ENCODE data around the gene NRP1.
A peak's percentile ranks its signal among the peaks of the same experiment; 100 is the strongest.

Gene NRP1

DNA sequence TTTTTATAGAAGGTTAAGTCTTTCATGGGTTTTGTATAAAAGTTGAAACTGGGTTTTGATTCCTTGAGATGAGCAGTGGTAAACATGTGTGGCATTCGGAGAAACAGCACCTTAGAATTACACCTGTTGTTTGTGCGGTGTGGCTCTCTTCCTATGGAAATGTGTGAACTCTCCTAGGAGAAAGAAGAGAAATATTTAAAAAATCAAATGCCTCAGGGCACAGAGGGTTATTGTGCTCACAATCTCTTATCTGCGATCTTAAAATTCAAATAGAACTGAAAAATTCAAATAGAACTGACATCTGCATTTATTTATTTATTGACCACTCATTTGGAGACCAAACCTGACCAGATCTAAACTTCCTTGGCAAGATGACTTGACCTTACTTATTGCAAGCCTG is 18.1 kb upstream of the NRP1 start:
- Histone ChIP-seq H3K27ac (no peak overlapping the region), H3K4me3 (no peak overlapping the region)

DNA sequence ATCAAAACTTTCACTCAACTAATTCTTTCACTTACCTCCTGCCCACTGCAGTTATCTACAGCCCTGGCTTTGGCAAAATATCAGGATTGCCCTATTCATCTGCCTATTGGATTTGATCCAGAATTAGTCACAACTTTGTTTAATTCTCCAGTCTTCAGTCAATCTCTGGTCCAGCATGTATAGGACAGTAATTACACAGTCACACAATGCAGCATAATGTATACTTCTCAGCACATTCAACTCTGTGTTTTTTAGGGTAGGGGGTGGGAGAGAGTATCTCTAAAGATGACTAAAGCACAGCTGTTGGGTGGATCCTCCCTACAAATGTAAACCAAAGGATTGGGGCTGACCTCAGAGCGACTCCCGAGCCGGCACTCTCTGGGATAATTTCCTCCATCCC is 17.7 kb upstream of the NRP1 start:
- Histone ChIP-seq H3K27ac (no peak overlapping the region), H3K4me3 (no peak overlapping the region)

DNA sequence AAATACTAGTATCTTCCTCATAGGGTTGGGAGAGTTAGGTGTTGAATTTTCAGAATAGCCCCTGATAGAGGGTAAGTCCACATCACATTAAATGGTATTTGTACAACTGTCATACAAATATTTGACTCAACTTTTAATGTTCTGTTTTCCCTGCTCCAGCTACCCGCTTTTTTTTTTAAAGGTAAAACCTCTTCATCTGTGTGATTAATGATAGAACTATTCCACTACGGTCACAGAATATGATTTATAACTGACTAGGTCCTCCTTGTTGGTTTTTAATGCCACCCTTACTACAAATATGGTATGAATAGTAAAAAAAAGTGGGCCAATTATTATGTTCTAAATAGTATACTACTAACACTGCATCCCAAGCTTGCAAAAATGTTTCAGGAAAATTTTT is 15.6 kb upstream of the NRP1 start:
- Histone ChIP-seq H3K4me3 (no peak overlapping the region), H3K27ac (no peak overlapping the region)

DNA sequence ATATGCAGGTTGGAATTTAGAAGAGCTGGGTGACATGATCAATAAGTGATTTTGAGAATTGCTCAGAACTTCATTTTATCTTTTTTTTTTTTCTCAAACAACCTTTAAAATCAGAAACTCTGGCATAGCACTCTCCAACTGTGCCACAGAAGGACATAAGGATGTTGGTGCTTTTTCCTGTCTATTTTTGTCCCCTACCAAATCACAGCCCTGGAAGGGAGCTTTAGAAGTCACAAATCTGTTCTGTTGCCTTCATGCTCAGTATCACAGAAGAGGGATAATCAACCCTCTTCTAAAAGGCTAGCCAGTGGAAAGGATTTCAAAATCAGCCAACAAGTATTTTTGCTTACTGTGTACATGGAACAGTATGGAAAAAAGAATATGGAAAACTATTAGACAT is 14.8 kb upstream of the NRP1 start:
- no peak overlapping the region for H3K4me3 ChIP-seq
- H3K27ac ChIP-seq: no peak overlapping the region

DNA sequence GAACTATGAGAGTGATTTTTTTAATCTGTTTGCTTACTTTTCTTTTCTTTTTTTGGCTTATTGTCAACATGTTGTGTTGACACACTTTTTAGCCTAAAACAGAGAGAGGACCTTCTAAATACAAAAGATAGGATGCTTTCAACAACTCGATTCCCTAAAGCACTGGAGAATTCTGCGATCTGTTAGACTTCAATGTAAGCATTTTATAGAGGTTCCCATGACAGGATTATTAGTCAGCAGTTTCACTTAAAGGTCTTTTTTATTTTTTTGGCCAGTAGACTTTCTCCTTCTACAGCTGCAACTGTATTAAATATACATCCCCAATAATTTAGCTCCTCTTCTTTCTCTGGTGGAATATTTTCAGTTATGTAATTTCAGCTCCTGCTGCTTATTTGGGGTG is 12.7 kb upstream of the NRP1 start:
- Histone ChIP-seq H3K4me3 (no peak overlapping the region), H3K27ac (no peak overlapping the region)

DNA sequence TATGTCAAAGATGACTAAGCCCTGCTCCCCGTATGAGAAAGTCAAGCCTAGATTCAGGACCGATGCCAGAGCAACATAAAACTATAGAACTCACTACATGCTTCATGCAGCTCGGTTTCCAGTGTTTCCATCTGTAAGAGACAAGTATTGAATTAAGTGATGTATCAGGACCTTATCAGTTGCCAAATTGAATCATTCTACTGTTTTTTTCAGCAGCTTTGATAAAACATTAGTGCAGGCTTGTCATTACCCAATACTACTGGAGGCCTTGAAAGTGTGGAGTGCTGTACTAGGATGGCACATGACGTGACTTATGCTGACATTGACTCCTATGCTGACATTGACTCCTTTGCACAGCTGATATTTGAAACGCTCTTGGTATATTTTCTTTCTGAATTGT is 10.8 kb upstream of the NRP1 start:
- Histone ChIP-seq H3K27ac (no peak overlapping the region), H3K4me3 (no peak overlapping the region)

DNA sequence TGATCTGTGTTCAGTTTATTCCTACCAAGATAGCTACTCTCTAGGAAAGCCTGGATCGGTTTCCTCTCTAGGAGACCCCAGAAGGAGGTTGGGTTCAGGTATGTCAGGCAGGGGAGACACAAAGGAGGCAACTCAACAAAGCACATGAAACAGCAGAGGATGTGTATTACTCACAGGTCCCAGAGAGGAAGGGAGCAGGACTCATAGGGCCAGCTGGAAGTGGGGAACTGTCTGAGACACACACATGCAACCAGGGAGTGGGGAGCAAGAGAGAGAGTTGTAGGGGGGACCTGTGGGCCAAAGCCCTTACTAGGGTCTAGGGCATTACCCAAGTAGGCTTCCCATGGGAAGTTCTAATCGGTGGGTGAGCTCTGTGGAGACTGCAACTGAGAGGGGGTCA is 10.2 kb upstream of the NRP1 start:
- Histone ChIP-seq H3K4me3 (no peak overlapping the region), H3K27ac (no peak overlapping the region)

DNA sequence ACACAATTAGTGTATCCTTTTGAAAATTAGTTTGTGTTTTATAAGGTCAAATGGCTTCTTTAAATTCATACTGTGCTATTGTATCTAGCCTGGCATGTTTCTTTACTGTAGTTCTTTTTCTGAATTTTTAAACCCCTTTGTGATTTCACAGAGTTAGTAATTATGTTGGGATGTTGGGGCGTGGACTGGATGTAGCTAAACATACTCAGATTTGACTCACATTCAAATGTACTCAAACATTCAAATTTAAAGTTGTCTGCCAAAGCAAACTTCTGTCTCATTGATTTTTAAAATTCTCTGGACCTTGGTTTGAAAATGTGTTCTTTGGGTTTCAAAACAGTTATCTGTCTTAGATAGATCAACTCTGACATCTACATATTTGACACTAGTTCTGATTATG is 7.2 kb upstream of the NRP1 start:
- H3K4me3 ChIP-seq: no peak overlapping the region
- H3K27ac ChIP-seq: no peak overlapping the region

DNA sequence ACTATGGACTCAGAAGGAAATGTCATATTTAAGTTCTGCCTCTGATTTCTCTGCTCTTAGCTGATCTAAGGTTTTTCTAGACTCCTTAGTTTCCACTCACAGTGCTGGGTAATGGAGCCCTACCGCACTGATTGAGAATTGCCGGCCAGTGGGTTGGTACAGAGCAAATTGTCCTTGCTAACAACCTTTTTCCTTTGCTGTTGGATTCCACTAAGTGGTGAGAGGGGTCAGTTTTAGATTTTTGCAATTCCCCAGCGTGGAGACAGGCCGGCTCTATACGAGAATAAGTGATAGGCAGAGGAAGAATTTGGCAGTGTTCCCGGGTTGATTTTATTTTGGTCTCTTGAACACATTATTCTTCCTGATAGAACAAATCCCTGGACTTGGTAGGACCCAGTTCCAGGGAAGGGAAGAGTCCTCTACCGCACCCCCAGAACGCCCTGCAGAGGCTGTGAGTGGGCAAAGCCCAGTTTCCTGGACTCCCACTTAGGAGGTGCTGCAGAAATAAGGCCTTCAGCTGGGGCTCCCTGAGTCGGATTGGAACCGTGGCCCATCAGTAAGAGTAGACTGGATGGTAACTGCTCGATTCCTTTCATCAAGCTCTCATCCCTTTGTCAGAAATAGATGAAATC is 3.0 kb upstream of the NRP1 start:
- H3K4me3 ChIP-seq: peak overlapping the region in 5 of 7 experiments; percentile 48 to 74 (median 72)
- peak overlapping the region in 18 of 21 experiments; percentile 86 to 99 (median 94) for H3K27ac ChIP-seq

DNA sequence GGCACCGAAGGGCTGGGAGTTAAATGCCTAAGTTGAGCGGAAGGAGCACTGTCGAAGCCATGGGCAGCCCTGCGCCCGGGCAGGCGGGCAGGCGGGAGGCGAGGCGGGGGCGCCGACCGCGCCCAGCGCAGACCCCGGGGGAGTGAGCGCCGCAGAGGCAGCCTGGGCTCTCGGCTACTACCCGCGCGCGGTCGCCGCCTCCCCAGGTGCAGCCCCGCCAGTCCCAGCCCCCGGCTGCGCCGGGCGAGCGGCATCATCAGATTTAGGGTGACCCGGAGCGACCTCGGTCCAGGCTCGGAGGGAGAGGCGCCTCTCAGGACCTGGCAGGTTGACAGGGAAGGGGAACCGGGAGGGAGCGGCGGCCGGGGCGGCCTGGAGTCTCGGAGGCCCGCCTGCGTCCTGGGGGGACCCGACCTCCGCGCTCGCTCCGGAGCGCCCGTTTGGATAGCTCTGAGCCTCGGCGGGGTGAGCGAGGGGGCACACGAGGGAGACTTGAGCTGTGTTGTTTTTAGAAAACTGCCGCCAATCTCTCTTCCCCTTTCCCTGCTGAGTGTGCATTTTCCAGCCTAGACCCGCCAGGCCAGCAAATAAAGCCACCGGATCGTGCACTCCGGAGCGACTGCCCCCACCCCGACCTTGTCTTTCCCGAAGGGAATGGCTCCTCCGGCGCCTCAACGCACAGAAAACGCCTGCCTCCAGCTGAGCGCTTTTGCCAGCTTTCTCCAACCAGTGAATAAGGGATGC is 2.3 kb upstream of the NRP1 start:
- H3K4me3 ChIP-seq: peak overlapping the region; percentile 48 to 74 (median 70)
- peak overlapping the region in 20 of 21 experiments; percentile 86 to 99 (median 94) for H3K27ac ChIP-seq

DNA sequence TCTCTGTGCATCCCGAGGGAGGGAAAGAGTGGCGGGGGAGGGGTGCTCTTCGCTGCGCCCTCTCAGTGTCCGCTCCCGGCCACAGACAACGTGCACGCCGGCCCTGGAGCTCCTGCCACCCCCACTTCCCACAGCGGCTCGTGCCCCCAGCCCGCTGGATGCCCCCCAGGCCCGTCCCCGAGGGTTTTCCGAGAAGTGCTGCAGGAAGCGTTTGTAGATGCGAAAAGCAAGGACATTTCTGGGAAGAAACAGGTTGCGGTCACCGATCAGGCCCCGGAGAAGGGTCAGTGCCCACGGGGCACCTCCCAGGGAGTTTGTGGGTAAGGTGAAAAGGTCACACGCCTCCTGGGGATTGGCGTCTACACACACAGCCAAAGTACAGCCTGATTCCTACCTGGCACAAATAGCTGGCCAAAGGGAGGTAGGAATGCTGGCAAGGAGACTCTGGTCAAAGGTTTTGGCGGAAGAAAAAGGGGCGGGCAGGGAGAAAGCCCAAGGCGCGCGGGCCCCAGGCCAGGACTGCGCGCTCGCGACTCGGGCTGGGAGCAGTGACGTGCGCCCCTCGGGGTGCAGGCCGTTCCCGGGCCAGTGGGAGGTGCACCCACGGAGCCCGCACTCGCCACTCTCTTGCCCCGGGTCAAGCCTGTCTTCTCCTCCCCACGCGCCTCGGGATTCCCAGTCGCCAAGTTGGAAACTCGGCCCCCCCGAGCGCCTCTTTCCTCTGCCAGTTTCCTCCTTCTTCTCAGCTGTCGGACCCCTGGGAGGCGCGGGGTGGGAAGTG is 1.5 kb upstream of the NRP1 start:
- peak overlapping the region; percentile 48 to 74 (median 70) for H3K4me3 ChIP-seq
- peak overlapping the region; percentile 45 to 99 (median 94) for H3K27ac ChIP-seq

DNA sequence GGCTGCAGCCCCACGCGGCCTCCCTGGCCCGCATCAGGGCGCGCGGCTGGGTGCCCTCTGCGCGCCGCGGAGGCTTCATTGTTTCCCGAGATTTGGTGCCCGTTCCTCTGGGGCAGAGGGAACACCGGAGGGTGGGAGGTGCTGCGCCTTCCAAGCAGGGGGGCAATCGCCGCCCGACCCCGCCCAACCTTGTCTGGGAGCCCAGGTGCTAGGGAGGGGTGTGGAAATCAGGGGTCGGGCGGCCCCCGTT is 1.0 kb upstream of the NRP1 start:
- Histone ChIP-seq H3K4me3 (peak overlapping the region; percentile 48 to 74 (median 70)), H3K27ac (peak overlapping the region; percentile 45 to 99 (median 94))

DNA sequence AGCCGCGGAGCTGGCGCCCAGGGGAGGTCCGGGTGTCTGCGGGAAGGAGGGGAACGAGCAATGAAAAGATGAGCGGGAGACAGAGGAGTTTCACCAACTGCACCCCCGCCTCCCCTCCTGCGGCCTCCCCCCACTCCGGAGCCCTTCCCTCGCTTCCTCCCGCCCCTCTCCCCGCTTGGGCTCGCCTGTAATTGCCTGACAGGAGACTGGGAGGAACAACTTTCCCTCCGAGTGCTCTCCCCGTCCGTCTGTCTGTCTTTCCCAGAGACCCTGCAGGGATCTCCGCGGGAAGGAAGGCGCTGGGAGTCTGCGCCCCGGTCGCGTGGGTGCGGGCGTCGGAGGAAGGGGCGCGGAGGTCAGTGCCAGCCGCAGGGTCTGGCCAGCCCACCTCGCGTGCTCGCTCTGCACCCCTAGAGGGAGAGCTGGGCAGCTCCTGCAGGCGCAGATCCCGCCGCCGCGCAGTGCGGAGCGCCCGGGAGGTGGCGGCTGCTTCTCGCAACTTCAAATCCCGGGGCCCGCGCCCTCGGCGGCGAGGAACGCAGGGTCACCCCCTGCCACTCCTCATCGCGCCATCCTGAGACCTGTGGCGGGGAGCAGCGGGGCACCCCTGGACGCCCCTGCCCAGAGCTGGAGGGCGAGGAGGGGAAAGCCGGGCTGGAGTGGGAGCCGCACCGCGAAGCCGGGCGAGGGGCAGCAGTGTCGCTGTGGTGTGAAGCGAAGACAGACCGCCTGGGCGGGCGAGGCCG is 511 bp upstream of the NRP1 start:
- H3K27ac ChIP-seq: peak overlapping the region; percentile 45 to 99 (median 94)
- H3K4me3 ChIP-seq: peak overlapping the region; percentile 48 to 74 (median 70)

DNA sequence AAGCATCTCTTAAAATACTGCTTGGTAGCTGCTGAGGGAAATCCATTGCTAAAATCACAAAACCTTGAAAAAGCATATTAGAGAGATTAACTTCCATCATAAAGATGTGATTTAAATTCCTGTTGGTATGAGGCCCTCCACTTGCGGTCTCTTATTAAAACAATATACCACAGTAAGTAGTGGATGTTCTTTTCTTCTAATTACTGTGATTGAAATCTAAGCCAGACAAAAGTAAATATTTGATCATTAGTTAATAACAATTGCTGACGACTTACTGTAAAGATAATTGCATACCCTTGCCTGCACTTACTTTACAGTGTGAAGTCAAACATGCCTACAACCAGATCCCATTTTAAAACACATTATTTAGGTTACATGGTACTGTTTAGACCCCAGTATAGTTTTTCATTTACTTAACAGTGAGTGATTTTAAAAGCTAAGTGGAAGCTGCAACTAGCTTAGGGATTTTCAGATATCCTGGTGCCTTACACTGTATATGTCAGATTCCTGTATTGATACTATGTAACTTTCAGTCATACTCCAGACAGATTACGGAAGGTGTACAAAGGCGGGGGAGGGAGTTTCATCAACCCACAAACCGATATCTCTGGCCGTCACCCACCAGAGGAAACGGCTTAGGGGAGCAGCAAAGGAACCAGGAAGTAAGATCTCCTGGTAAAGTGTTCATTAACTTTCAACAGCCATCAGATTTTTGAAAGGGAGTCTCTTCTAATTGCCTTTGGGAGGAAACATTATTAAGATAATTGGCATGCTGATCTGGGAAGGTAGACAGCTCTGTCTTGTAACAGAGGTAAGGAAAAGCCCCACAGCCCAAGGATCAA is 986 bp downstream of the NRP1 start:
- H3K4me3 ChIP-seq: peak overlapping the region; percentile 48 to 74 (median 70)
- peak overlapping the region; percentile 82 to 99 (median 94) for H3K27ac ChIP-seq

DNA sequence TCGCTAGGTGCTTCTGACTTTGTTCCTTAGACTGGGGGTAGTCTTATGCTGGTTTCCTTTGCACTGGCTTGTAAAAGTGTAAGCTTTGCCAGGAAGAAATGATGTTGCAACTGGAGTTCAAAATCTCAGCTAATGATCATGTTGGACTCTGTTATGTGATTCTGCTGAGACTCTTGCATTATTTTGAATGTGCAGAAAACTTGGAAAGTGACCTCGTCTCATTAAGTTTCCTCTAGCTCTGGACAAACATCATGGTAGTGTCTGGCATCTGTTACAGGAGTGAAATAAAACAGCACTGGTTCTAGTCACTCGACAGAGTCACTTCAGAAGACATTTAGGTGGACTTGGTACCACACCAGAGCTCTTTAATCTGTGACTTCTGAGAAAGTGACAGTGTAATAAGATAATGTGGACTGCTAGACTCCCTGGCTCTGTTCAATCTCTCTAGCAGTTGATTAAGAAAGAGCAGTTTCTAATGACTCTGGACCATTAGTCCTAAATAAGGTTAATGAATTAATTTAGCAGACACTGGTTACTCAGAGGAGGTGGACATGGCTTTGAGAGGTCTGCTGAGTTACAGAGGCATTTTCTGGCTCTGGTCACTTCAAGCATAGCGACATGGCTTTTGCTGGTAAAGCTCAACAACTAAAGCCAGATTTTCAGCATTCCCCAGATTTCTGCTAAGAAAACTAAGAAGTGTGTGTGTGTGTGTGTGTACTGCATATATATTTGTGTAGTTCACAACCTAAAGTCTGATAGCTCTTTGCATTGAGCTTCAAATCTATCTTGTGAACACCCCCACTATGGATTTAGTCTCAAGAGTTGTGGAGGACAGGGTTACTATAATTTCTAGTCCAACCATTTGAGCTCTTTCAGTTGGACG is 2.0 kb downstream of the NRP1 start:
- H3K27ac ChIP-seq: peak overlapping the region in 19 of 21 experiments; percentile 26 to 99 (median 94)

DNA sequence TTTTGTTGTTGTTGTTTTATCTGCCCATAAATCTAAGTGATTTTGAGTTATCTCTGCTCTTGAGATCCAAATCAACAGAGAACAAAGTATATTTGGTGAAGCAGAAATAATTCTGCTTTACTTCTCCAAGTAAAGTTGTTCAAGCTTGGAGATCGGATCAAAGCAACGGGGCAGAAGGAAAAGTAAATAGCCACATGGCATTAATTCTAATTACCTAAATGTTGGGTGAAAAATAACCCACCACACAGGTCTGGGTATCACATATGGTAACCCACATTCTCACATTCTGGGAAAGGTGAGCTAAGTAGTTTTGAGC is 3.1 kb downstream of the NRP1 start:
- Histone ChIP-seq H3K4me3 (peak overlapping the region; percentile 29 to 74 (median 70)), H3K27ac (peak overlapping the region in 16 of 21 experiments; percentile 1 to 99 (median 50))

More for the DNA sequence above, 2.0 kb downstream of the NRP1 start:
- H3K4me3 ChIP-seq: peak overlapping the region; percentile 48 to 74 (median 70)

DNA sequence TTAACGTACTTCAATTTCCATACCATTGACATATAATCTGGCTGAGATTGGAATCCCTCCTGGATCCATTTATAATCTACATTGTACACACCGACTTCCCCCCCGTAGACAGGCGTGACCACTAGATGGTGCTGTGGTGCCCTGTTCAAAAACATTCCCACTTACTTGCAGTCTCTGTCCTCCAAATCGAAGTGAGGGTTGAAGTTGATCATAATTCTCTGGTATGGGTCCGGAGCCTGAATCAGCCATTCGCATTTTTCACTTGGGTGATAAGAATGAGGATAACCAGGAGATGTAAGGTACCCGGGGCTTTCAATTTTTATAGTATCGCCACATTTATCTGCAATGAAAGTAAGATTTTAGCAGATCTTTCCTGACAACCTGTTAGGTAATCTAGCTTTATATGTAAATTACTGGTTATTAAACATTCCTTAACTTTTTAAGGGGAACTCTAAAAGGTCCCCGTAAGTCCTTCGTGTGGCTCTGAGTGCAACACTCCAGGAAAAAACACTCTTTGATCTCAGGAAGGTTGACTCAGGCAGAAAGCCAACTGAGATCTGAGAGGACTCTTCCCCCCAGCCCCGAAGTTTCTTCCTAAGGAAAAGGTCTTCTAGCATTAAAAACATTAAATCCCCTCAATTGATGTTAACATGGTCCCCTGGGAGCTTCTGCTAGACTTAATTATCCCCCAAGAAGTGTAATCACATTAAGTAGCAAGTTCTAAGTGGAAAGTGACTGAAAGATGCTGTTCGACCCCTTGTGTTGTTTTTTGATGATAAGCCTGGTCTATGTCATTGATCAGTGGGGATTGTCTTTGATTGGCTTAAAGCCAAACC is 3.7 kb downstream of the NRP1 start:
- Histone ChIP-seq H3K27ac (peak overlapping the region in 17 of 21 experiments; percentile 1 to 99 (median 44)), H3K4me3 (peak overlapping the region; percentile 29 to 74 (median 70))

DNA sequence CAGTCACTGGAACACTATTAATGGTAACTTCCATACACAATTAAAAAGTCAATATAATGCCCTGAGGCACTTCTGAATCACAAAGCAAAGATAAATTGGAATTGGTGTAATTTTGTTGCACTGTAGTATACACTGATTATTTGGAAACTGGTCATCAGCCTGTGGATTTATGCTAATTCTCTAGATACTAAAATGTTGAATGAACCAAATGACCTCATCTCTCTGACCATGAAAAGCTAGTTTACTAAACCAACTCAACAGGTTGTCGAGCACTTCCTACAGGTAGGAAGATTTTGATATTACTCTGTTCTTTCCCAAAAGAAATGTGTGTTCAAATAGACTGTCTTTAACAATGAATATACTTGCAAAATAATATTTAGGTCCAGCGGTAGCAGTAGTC is 5.3 kb downstream of the NRP1 start:
- no peak overlapping the region for H3K27ac ChIP-seq
- no peak overlapping the region for H3K4me3 ChIP-seq
